ENCODE data around the gene CHD1. TPM values are rescaled to one million over a fixed set of nuclear protein-coding genes. Genes with fewer than 3 reads are reported as not detected.

The CHD1 gene
- total RNA-seq, 1 donor from 2014 or later = 24.6 TPM

- Mint-ChIP-seq H3K4me1 (ENCODE audit: low read depth) (no peaks in the 10 kb centered on the region), H3K27me3 (ENCODE audit: low read depth) (no peaks in the 10 kb centered on the region), H3K27ac (ENCODE audit: unreplicated experiment) (no peak overlapping the region), H3K4me3 (ENCODE audit: unreplicated experiment) (no peak overlapping the region), H3K9me3 (ENCODE audit: low read depth) (peaks cover 29% of the 10 kb centered on the region), H3K36me3 (ENCODE audit: low read depth) (peaks cover 22% of the 10 kb centered on the region)
- no peak for TF ChIP-seq CTCF (IDR thresholded peaks at IDR 0.05)
- no peak for DNase-seq (ENCODE audit: low spot score)
These were observed 118.6 kb downstream of the CHD1 start for GRCh38 chr5:98810206-98810605.

- Mint-ChIP-seq H3K4me1 (ENCODE audit: low read depth) (no peaks in the 10 kb centered on the region), H3K36me3 (ENCODE audit: low read depth) (peaks cover 23% of the 10 kb centered on the region), H3K4me3 (ENCODE audit: unreplicated experiment) (no peak overlapping the region), H3K27me3 (ENCODE audit: low read depth) (no peaks in the 10 kb centered on the region), H3K27ac (ENCODE audit: unreplicated experiment) (no peak overlapping the region), H3K9me3 (ENCODE audit: low read depth) (peaks cover 32% of the 10 kb centered on the region)
- no peak for TF ChIP-seq CTCF (IDR thresholded peaks at IDR 0.05)
- no peak for DNase-seq (ENCODE audit: low spot score)
These were observed 121.0 kb downstream of the CHD1 start for GRCh38 chr5:98807806-98808205.

GRCh38 chr5:98805070-98805469 is 123.7 kb downstream of the CHD1 start:
- Mint-ChIP-seq H3K4me3 (ENCODE audit: unreplicated experiment) (no peak overlapping the region), H3K9me3 (ENCODE audit: low read depth) (peaks cover 32% of the 10 kb centered on the region), H3K4me1 (ENCODE audit: low read depth) (no peaks in the 10 kb centered on the region), H3K36me3 (ENCODE audit: low read depth) (peaks cover 27% of the 10 kb centered on the region), H3K27me3 (ENCODE audit: low read depth) (no peaks in the 10 kb centered on the region), H3K27ac (ENCODE audit: unreplicated experiment) (no peak overlapping the region)
- no peak for TF ChIP-seq CTCF (IDR thresholded peaks at IDR 0.05)
- no peak for DNase-seq (ENCODE audit: low spot score)

- no peaks in the 10 kb centered on the region for H3K27me3 Mint-ChIP-seq (ENCODE audit: low read depth)
- DNase-seq (ENCODE audit: low spot score) = no peak
- peaks cover 27% of the 10 kb centered on the region for H3K36me3 Mint-ChIP-seq (ENCODE audit: low read depth)
These were observed 124.7 kb downstream of the CHD1 start for GRCh38 chr5:98804066-98804465.

More at GRCh38 chr5:98804066-98804465, 124.7 kb downstream of the CHD1 start:
- no peak overlapping the region for H3K4me3 Mint-ChIP-seq (ENCODE audit: unreplicated experiment)
- H3K4me1 Mint-ChIP-seq (ENCODE audit: low read depth) = no peaks in the 10 kb centered on the region
- no peak overlapping the region for H3K27ac Mint-ChIP-seq (ENCODE audit: unreplicated experiment)
- H3K9me3 Mint-ChIP-seq (ENCODE audit: low read depth) = peaks cover 32% of the 10 kb centered on the region
- TF ChIP-seq CTCF (IDR thresholded peaks at IDR 0.05) = no peak

Other genes starting within 250 kb of the CHD1 start
- 21.9 to 28.5 TPM (median 27.7 TPM) in 3 replicates for gene RGMB, start 155.3 kb downstream of the CHD1 start, total RNA-seq